ENCODE measurements around the gene NCSTN. TPM values are rescaled to one million over a fixed set of nuclear protein-coding genes. Genes with fewer than 3 reads are reported as not detected.

NCSTN gene
- total RNA-seq, 1 experiment from 2014 or later: 93.7 TPM

DNA sequence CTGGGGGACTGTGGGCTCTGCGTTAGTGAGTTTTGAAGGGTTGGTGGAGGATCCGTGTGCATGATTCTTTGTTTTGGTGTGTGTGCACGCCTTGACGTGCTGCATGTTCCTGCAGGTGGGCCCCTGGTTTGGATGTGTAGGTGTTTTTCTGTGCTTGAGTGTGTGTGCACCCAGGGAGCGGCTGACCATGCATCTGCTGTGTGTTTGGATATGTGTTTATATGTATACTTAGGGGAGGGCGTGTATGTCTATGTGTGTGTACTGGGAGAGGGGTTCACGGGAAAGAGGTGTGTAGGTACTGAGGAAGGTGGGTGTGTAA is 58.3 kb downstream of the NCSTN start:
- ChIA-PET POLR2A (no interaction called here), CTCF (no interaction called here)
- ATAC-seq: no peak
- no TSS peak for BruUV-seq (replicated peaks)
- Histone ChIP-seq H3K36me3 (ENCODE audit: control insufficient read depth, insufficient read depth, low read length) (no peaks in the 10 kb centered on the region), H3K27me3 (ENCODE audit: control insufficient read depth, insufficient read depth, low read length) (peaks cover 31% of the 10 kb centered on the region), H3K4me1 (ENCODE audit: control insufficient read depth, insufficient read depth, low read length) (no peaks in the 10 kb centered on the region), H3K27ac (ENCODE audit: low read length) (no peak overlapping the region), H3K4me3 (ENCODE audit: low read depth in 2 of 2, low read length in 2 of 2) (peak overlapping the region in 1 of 2 experiments; percentile 43; a peak in 1 of 4 replicates), H3K9me3 (ENCODE audit: control insufficient read depth, insufficient read depth, low read depth, low read length) (no peaks in the 10 kb centered on the region)
- in situ Hi-C loops (cut with HindIII; ENCODE audit: low pct_unique_long_range_greater_than_20kb, low sequenced_read_pairs): no loop called here
- intact Hi-C loops (cut with micrococcal nuclease; ENCODE audit: unreplicated experiment): no loop called here
- TF ChIP-seq POLR2AphosphoS5 (IDR thresholded peaks at IDR 0.05; ENCODE audit: low read depth, low read length): no peak
- TF ChIP-seq, protein P1, sequence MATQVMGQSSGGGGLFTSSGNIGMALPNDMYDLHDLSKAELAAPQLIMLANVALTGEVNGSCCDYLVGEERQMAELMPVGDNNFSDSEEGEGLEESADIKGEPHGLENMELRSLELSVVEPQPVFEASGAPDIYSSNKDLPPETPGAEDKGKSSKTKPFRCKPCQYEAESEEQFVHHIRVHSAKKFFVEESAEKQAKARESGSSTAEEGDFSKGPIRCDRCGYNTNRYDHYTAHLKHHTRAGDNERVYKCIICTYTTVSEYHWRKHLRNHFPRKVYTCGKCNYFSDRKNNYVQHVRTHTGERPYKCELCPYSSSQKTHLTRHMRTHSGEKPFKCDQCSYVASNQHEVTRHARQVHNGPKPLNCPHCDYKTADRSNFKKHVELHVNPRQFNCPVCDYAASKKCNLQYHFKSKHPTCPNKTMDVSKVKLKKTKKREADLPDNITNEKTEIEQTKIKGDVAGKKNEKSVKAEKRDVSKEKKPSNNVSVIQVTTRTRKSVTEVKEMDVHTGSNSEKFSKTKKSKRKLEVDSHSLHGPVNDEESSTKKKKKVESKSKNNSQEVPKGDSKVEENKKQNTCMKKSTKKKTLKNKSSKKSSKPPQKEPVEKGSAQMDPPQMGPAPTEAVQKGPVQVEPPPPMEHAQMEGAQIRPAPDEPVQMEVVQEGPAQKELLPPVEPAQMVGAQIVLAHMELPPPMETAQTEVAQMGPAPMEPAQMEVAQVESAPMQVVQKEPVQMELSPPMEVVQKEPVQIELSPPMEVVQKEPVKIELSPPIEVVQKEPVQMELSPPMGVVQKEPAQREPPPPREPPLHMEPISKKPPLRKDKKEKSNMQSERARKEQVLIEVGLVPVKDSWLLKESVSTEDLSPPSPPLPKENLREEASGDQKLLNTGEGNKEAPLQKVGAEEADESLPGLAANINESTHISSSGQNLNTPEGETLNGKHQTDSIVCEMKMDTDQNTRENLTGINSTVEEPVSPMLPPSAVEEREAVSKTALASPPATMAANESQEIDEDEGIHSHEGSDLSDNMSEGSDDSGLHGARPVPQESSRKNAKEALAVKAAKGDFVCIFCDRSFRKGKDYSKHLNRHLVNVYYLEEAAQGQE (IDR thresholded peaks at IDR 0.05; ENCODE audit: insufficient read depth in 1 of 2, low read depth in 2 of 2, low read length in 1 of 2): no peak
- TF ChIP-seq TCF7L2 (IDR thresholded peaks at IDR 0.05; ENCODE audit: low read depth, low read length): no peak
- no peak for TF ChIP-seq SIN3A (IDR thresholded peaks at IDR 0.05; ENCODE audit: borderline replicate concordance, insufficient read depth, low read depth, low read length)
- TF ChIP-seq, protein P2, sequence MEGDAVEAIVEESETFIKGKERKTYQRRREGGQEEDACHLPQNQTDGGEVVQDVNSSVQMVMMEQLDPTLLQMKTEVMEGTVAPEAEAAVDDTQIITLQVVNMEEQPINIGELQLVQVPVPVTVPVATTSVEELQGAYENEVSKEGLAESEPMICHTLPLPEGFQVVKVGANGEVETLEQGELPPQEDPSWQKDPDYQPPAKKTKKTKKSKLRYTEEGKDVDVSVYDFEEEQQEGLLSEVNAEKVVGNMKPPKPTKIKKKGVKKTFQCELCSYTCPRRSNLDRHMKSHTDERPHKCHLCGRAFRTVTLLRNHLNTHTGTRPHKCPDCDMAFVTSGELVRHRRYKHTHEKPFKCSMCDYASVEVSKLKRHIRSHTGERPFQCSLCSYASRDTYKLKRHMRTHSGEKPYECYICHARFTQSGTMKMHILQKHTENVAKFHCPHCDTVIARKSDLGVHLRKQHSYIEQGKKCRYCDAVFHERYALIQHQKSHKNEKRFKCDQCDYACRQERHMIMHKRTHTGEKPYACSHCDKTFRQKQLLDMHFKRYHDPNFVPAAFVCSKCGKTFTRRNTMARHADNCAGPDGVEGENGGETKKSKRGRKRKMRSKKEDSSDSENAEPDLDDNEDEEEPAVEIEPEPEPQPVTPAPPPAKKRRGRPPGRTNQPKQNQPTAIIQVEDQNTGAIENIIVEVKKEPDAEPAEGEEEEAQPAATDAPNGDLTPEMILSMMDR (IDR thresholded peaks at IDR 0.05): no peak
- DNase-seq (ENCODE audit: low read depth, low spot score): no peak

DNA sequence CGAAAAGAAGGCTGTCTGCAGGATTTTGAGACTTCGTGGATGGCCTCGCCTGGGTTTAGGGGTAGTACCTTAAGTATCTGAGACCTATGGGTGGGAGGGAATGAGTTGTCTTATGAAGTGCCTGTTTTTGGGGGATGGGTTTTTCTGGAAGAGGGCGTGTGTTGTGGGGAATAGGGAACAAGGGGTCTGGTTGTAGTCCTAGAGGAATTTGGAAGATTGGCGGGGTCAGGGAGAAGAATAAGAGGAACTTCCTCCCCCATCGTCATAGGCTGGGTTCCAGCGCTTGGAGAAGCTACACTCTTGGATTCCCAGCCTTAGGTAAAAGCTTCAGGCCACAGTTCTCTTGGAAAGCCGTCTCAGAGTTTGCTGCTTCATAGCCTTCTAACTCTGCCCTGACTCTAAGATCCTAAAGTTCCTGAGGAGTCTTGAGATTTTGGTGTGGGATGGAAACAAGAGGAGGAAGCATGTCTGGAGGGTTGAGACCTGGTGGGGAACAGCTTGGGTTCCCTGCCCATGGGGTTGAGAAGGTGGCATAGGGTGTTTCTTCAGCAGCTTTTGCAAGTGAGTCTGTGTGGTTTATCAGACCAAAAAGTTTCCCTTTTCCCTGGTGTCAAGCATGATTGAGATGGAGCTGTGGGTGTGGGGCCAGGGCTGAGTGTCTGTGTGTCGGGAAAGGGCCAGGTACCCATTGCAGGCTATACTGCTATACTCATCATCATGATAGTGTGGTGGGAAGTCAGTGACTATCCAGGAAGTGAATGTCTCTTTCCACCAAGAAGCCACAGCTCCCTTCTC is 59.0 kb downstream of the NCSTN start:
- H3K9me3 ChIP-seq (ENCODE audit: control insufficient read depth, insufficient read depth, low read depth, low read length): no peaks in the 10 kb centered on the region
- no TSS peak for BruUV-seq (replicated peaks)
- peaks cover 31% of the 10 kb centered on the region for H3K27me3 ChIP-seq (ENCODE audit: control insufficient read depth, insufficient read depth, low read length)
- in situ Hi-C loops (cut with HindIII; ENCODE audit: low pct_unique_long_range_greater_than_20kb, low sequenced_read_pairs): no loop called here
- no peak for DNase-seq (ENCODE audit: low read depth, low spot score)
- POLR2A ChIA-PET: no interaction called here
- no peaks in the 10 kb centered on the region for H3K4me1 ChIP-seq (ENCODE audit: control insufficient read depth, insufficient read depth, low read length)
- intact Hi-C loops (cut with micrococcal nuclease; ENCODE audit: unreplicated experiment): no loop called here
- peak; percentile 22; the same call in 1 of the 2 replicates for ATAC-seq
- H3K27ac ChIP-seq (ENCODE audit: low read length): no peak overlapping the region
- no peak for TF ChIP-seq POLR2AphosphoS5 (IDR thresholded peaks at IDR 0.05; ENCODE audit: low read depth, low read length)
- no peak for TF ChIP-seq TCF7L2 (IDR thresholded peaks at IDR 0.05; ENCODE audit: low read depth, low read length)
- TF ChIP-seq, protein P2 (IDR thresholded peaks at IDR 0.05): no peak
- TF ChIP-seq, protein P1 (IDR thresholded peaks at IDR 0.05; ENCODE audit: insufficient read depth in 1 of 2, low read depth in 2 of 2, low read length in 1 of 2): no peak
- no peak for TF ChIP-seq SIN3A (IDR thresholded peaks at IDR 0.05; ENCODE audit: borderline replicate concordance, insufficient read depth, low read depth, low read length)
- CTCF ChIA-PET: no interaction called here
- H3K4me3 ChIP-seq (ENCODE audit: low read depth in 2 of 2, low read length in 2 of 2): no peak overlapping the region
- H3K36me3 ChIP-seq (ENCODE audit: control insufficient read depth, insufficient read depth, low read length): no peaks in the 10 kb centered on the region

All from Panc1 (cell line).